ENCODE results near the gene CC2D2A.
"Not testable (repeated sequence)": the region's sequence is repeated elsewhere in the genome, so short reads cannot be mapped to it uniquely, and the experiment has no call there.

The CC2D2A gene

DNA sequence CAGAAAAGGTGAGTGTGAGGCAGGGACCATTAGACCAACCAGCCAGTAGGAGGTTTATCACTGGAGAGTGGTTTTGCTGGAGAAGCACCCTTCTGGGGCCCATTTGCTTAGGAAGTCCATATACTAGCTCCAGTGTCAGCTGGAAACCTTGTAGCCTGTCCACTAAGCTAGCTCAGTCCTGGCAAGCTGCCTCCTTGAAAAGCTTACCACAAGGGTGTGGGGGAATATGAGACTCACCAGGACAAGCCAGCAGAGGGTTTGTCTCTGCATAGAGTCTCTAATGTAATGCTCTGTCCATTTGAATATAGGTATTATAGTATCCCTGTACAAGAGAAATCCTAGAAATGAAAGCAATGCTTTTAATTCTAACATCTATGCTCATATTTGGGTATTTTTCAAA lies 99.1 kb downstream of the CC2D2A start:
- Mint-ChIP-seq H3K36me3 (ENCODE audit: low read depth) (peaks cover 18% of the 10 kb centered on the region), H3K4me1 (ENCODE audit: low read depth) (peaks cover 16% of the 10 kb centered on the region), H3K27ac (no peak overlapping the region), H3K9me3 (no peaks in the 10 kb centered on the region), H3K4me3 (no peak overlapping the region), H3K27me3 (no peaks in the 10 kb centered on the region)
- intact Hi-C loops (cut with micrococcal nuclease): no loop called here

DNA sequence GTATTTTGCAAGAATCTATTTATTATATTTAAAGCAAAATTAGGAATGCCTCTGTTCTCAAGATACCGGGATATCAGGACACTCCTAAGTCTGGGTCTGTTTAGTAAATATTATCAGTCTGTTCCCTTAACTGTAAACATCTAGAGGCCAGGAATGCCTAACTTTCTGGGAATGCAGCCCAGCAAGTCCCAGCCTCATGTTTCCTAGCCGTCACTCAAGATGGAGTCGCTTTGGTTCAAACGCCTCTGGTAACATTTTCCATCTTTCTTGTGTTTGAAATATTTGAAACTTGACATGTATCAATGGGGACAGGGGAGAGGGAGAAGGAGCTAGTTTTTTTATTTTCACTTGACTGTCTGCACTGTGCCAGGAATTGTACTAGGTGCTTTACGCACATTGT lies 100.1 kb downstream of the CC2D2A start:
- H3K27me3 Mint-ChIP-seq: no peaks in the 10 kb centered on the region
- H3K4me1 Mint-ChIP-seq (ENCODE audit: low read depth): peaks cover 11% of the 10 kb centered on the region
- no peaks in the 10 kb centered on the region for H3K9me3 Mint-ChIP-seq
- H3K36me3 Mint-ChIP-seq (ENCODE audit: low read depth): peaks cover 18% of the 10 kb centered on the region
- H3K27ac Mint-ChIP-seq: no peak overlapping the region
- intact Hi-C loops (cut with micrococcal nuclease): no loop called here
- H3K4me3 Mint-ChIP-seq: no peak overlapping the region

DNA sequence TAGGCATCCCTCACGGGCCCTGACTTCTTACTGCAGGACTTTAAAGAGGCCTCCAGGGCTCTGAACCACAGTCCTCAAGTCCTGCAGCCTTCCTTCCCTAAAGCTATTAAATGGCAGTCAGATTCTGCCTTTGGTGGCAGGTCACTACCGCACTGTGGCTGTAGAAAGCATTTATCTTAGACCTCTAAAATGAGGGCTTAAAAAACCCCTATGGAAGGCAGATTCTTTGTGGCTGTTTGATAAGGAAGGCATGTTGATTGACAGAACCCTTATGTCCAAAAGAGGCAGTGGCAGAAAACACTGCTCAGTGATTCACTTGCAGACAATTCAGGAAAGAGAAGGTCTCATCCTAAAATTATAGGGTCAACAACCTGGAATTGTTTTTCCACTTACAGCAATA lies 106.3 kb downstream of the CC2D2A start:
- no peaks in the 10 kb centered on the region for H3K27me3 Mint-ChIP-seq
- no peaks in the 10 kb centered on the region for H3K9me3 Mint-ChIP-seq
- no peak overlapping the region for H3K4me3 Mint-ChIP-seq
- H3K36me3 Mint-ChIP-seq (ENCODE audit: low read depth): peaks cover 5% of the 10 kb centered on the region
- H3K4me1 Mint-ChIP-seq (ENCODE audit: low read depth): no peaks in the 10 kb centered on the region
- no peak overlapping the region for H3K27ac Mint-ChIP-seq
- intact Hi-C loops (cut with micrococcal nuclease): no loop called here

DNA sequence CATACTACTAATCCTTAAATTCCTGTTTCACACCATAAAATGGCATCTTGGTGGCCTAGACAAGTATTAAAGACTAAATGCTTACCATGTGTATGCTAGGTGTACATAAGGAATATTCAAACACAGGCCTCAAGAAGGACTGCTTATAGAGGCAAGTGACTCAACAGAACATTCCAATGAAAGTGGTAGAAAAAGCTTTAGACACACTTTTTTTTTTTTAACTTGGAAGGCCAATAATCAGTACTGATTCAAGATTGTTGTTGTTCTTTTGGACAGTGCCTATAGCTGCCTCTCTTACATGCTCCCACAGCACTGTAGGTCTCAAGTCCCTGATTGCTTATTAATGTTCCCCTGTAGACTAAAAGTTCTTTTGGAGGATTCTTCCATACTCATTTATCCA lies 107.8 kb downstream of the CC2D2A start:
- Mint-ChIP-seq H3K27me3 (no peaks in the 10 kb centered on the region), H3K4me1 (ENCODE audit: low read depth) (no peaks in the 10 kb centered on the region), H3K27ac (no peak overlapping the region), H3K9me3 (no peaks in the 10 kb centered on the region), H3K36me3 (ENCODE audit: low read depth) (peaks cover 5% of the 10 kb centered on the region), H3K4me3 (no peak overlapping the region)
- intact Hi-C loops (cut with micrococcal nuclease): no loop called here

DNA sequence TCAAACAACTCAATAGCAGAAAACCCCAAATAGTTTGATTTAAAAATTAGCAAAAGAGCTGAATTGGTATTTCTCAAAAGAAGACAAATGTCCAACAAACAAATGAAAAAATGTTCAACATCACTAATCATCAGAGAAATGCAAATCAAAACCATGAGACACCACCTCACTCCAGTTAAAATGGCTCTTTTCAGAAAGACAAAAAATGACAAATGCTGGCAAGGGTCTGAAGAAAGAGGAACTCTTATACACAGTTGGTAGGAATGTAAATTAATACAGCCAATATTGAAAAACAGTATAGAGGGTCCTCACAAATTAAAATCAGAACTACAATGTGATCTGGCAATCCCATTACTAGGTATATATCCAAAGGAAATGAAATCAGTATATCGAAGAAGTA lies 115.1 kb downstream of the CC2D2A start:
- Mint-ChIP-seq H3K4me1 (ENCODE audit: low read depth) (peaks cover 19% of the 10 kb centered on the region), H3K4me3 (no peak overlapping the region), H3K9me3 (no peaks in the 10 kb centered on the region), H3K27me3 (no peaks in the 10 kb centered on the region), H3K27ac (no peak overlapping the region), H3K36me3 (ENCODE audit: low read depth) (peaks cover 7% of the 10 kb centered on the region)
- intact Hi-C loops (cut with micrococcal nuclease): no loop called here

DNA sequence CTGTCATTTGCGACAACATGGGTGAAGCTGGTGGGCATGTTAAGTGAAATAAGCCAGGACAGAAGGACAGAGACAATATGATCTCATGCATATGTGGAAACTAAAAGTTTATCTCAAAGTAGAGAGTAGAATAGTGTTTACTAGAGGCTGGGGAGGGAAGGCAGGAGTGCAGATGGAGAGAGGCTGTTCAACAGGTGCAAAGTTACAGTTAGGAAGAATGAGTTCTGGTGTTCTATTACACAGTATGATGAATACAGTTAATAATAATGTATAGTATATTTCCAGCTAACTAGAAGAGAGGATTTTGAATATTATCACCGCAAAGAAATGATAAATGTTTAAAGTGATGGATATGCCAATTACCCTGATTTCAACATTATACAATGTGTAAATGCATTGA lies 115.6 kb downstream of the CC2D2A start:
- no peaks in the 10 kb centered on the region for H3K27me3 Mint-ChIP-seq
- H3K9me3 Mint-ChIP-seq: no peaks in the 10 kb centered on the region
- peaks cover 7% of the 10 kb centered on the region for H3K36me3 Mint-ChIP-seq (ENCODE audit: low read depth)
- H3K27ac Mint-ChIP-seq: no peak overlapping the region
- H3K4me1 Mint-ChIP-seq (ENCODE audit: low read depth): peaks cover 19% of the 10 kb centered on the region
- intact Hi-C loops (cut with micrococcal nuclease): no loop called here
- H3K4me3 Mint-ChIP-seq: no peak overlapping the region

DNA sequence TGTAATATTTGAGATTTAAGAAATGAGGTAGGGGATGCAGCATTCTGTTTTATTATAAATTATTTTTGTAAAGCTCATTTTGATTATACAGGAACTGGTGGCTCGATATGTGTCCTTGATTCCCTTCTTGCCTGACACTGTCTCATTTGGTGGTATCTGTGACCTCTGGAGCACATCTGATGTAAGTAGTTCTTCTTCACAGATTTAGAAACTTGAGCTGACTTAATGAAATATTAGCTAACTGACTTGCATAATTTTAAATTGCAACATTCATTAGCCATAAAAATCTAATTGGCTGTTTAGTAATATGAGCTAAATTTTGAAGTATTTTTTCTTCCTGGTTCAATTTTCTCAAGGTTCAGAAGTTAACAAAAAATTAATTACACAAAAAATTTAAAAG lies 116.4 kb downstream of the CC2D2A start:
- intact Hi-C loops (cut with micrococcal nuclease): no loop called here
- H3K36me3 Mint-ChIP-seq (ENCODE audit: low read depth): peaks cover 7% of the 10 kb centered on the region
- no peaks in the 10 kb centered on the region for H3K27me3 Mint-ChIP-seq
- peaks cover 19% of the 10 kb centered on the region for H3K4me1 Mint-ChIP-seq (ENCODE audit: low read depth)
- H3K9me3 Mint-ChIP-seq: no peaks in the 10 kb centered on the region
- no peak overlapping the region for H3K27ac Mint-ChIP-seq
- H3K4me3 Mint-ChIP-seq: no peak overlapping the region

DNA sequence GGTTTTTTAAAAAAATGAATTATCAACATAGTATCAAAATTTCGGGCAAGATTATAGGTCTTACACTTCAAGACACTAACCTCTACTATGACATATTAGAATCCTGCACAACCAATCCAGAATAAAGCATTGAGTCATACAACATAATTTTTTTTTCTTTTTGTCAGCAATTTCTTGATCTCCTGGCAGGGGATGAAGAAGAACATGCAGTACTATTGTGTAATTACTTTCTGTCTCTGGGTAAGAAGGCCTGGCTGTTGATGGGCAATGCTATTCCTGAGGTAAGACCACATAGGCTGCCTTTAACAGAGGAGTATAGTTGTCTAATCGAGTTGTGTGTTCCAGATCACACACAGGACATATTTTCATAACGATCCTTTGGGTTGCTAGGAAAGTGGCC lies 118.0 kb downstream of the CC2D2A start:
- H3K27me3 Mint-ChIP-seq: no peaks in the 10 kb centered on the region
- peaks cover 19% of the 10 kb centered on the region for H3K4me1 Mint-ChIP-seq (ENCODE audit: low read depth)
- peaks cover 7% of the 10 kb centered on the region for H3K36me3 Mint-ChIP-seq (ENCODE audit: low read depth)
- intact Hi-C loops (cut with micrococcal nuclease): no loop called here
- H3K4me3 Mint-ChIP-seq: no peak overlapping the region
- no peak overlapping the region for H3K27ac Mint-ChIP-seq
- H3K9me3 Mint-ChIP-seq: no peaks in the 10 kb centered on the region

DNA sequence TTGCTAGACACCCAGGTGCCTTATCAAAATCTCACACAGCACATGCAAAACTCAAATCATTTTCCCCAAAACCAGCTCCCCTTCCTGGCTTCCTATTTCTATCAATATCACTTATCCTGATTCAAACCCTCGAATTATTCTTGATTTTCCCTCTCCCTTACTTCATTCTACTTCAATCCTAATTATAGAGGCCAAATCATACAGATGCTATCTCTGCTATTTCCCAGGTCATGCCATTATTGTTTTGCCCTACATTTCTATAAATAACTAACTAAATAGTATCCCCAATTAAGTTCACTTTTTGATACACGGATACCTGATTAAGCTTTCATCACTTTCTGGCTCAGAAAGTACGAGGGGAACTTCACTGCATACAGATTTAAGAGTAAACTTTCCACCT lies 123.1 kb downstream of the CC2D2A start:
- H3K27me3 Mint-ChIP-seq: no peaks in the 10 kb centered on the region
- H3K4me3 Mint-ChIP-seq: no peak overlapping the region
- no peak overlapping the region for H3K27ac Mint-ChIP-seq
- no peaks in the 10 kb centered on the region for H3K4me1 Mint-ChIP-seq (ENCODE audit: low read depth)
- no peaks in the 10 kb centered on the region for H3K9me3 Mint-ChIP-seq
- H3K36me3 Mint-ChIP-seq (ENCODE audit: low read depth): peaks cover 1% of the 10 kb centered on the region
- intact Hi-C loops (cut with micrococcal nuclease): no loop called here

DNA sequence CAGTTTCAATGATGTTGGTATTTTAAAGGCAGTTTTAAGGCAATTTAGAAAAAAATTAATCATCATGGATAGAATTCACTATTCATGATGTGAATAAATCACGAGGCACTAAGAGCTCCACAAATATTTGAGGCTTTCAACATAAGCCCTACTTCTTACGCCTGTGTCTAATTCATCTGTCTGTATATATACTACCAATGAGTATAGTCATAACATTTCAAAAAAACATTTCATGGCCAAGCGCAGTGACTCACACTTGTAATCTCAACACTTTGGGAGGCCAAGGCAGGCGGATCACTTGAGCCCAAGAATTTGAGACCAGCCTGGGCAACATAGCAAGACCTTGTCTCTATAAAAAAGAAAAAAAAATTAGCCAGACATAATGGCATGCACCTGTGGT lies 129.0 kb downstream of the CC2D2A start:
- Mint-ChIP-seq H3K27me3 (no peaks in the 10 kb centered on the region), H3K36me3 (ENCODE audit: low read depth) (peaks cover 39% of the 10 kb centered on the region), H3K4me1 (ENCODE audit: low read depth) (no peaks in the 10 kb centered on the region), H3K4me3 (no peak overlapping the region), H3K9me3 (no peaks in the 10 kb centered on the region), H3K27ac (no peak overlapping the region)
- intact Hi-C loops (cut with micrococcal nuclease): no loop called here

DNA sequence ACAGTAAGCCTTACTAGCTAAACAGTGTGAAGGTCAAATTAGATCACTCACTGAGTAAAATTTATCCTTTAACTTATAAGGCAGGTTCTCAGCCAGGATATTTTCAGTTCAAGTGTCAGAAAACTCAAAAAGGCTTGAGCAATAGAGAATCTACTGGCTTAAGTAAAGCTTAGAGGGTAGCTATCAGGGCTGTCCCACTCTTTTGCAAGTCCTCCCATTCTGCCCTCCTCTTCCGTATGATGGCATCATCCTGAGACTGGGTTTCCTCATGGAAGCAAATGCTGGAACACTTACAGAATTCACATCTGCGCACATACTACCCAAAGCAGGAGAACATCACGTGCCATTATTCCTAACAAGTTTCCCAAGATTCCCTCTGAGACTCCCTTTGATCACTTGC lies 130.5 kb downstream of the CC2D2A start:
- H3K27ac Mint-ChIP-seq: no peak overlapping the region
- no peak overlapping the region for H3K4me3 Mint-ChIP-seq
- H3K36me3 Mint-ChIP-seq (ENCODE audit: low read depth): peaks cover 54% of the 10 kb centered on the region
- H3K27me3 Mint-ChIP-seq: no peaks in the 10 kb centered on the region
- no peaks in the 10 kb centered on the region for H3K4me1 Mint-ChIP-seq (ENCODE audit: low read depth)
- intact Hi-C loops (cut with micrococcal nuclease): no loop called here
- H3K9me3 Mint-ChIP-seq: no peaks in the 10 kb centered on the region

DNA sequence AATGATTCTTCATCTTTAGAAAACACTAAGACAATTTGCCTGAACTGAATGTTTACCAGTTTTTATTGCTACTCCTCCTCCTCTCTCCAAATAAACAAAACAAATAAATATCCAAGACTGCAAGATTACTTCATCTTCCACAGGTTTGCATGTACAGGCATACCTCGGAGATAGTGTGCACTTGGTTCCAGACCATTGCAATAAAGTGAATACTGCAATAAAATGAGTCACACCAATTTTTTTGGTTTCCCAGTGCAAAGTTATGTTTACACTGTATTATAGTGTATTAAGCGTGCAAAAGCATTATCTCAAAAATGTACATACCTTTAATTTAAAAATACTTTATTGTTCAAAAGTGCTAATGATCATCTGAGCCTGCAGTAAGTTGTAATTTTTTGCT lies 132.2 kb downstream of the CC2D2A start:
- no peak overlapping the region for H3K4me3 Mint-ChIP-seq
- no peaks in the 10 kb centered on the region for H3K9me3 Mint-ChIP-seq
- H3K36me3 Mint-ChIP-seq (ENCODE audit: low read depth): peaks cover 62% of the 10 kb centered on the region
- intact Hi-C loops (cut with micrococcal nuclease): no loop called here
- H3K27me3 Mint-ChIP-seq: no peaks in the 10 kb centered on the region
- H3K4me1 Mint-ChIP-seq (ENCODE audit: low read depth): no peaks in the 10 kb centered on the region
- no peak overlapping the region for H3K27ac Mint-ChIP-seq

DNA sequence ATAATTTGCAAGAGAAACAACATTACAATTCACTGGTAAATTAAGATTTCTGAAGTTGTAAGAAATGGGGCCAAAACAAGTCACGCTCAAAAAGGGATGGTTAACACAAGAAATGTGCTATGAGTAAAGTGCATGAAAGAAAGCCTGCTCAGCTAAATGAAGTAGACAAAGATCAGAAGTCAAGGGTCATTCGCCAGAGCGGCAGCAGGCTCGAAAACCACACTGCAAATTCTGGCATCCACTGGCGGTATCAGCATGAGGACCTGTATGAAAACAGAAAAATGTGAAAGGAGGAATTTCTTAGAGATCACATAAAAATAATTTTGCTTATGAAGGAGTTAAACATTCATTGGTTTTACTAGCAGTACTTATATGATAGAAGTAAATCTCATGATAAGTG lies 135.9 kb downstream of the CC2D2A start:
- no peaks in the 10 kb centered on the region for H3K27me3 Mint-ChIP-seq
- H3K36me3 Mint-ChIP-seq (ENCODE audit: low read depth): peaks cover 60% of the 10 kb centered on the region
- no peaks in the 10 kb centered on the region for H3K9me3 Mint-ChIP-seq
- H3K4me1 Mint-ChIP-seq (ENCODE audit: low read depth): peaks cover 5% of the 10 kb centered on the region
- intact Hi-C loops (cut with micrococcal nuclease): no loop called here
- H3K4me3 Mint-ChIP-seq: no peak overlapping the region
- H3K27ac Mint-ChIP-seq: no peak overlapping the region

DNA sequence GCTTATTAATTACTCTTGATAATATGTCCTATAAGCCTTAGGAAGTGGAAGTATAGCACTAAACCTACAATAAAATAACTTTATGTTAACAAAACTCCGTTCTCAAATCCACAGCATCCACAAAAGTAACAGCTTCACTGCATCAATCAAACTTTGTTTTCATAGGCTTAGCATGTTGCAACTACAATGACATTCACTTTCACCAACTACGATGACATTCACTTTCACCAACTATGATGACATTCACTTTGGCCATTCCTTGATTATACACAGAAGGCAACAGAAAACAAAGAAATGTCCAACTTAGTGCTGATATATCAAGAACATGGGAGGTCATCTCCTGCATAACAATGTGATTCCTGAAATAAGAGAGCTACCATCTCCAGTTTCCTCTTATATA lies 141.2 kb downstream of the CC2D2A start:
- intact Hi-C loops (cut with micrococcal nuclease): no loop called here
- Mint-ChIP-seq H3K27me3 (no peaks in the 10 kb centered on the region), H3K36me3 (ENCODE audit: low read depth) (peaks cover 58% of the 10 kb centered on the region), H3K4me3 (no peak overlapping the region), H3K27ac (no peak overlapping the region), H3K9me3 (peaks cover 5% of the 10 kb centered on the region), H3K4me1 (ENCODE audit: low read depth) (peaks cover 16% of the 10 kb centered on the region)

DNA sequence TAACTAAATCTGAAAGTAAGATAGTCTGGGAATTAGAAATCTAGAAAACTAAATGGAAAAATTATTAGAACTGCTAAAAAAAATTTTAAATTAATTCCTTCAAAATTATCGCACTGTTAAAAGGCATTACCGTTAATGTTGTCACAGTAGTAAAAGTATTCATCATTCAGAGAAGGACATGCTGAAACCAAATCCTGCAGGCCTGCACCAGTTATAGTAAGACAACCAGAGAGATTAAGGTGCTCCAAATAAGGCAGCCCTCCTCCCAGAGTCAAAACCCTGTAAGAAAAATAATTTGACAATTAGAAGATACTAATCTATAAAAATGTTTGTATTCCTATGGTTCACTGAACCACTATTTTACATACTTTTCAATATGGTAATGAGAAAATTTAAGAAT lies 142.5 kb downstream of the CC2D2A start:
- Mint-ChIP-seq H3K27me3 (no peaks in the 10 kb centered on the region), H3K4me3 (no peak overlapping the region), H3K36me3 (ENCODE audit: low read depth) (peaks cover 69% of the 10 kb centered on the region), H3K9me3 (peaks cover 15% of the 10 kb centered on the region), H3K4me1 (ENCODE audit: low read depth) (peaks cover 23% of the 10 kb centered on the region), H3K27ac (no peak overlapping the region)
- intact Hi-C loops (cut with micrococcal nuclease): no loop called here

DNA sequence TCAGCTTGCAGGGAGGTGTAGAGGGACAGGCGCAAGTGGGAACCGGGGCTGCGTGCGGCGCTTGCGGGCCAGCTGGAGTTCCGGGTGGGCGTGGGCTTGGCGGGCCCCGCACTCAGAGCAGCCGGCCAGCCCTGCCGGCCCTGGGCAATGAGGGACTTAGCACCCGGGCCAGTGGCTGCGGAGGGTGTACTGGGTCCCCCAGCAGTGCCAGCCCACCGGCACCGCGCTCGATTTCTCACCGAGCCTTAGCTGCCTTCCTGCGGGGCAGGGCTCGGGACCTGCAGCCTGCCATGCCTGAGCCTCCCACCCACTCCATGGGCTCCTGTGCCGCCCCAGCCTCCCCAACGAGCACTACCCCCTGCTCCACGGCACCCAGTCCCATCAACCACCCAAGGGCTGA lies 145.2 kb downstream of the CC2D2A start:
- peaks cover 18% of the 10 kb centered on the region for H3K4me1 Mint-ChIP-seq (ENCODE audit: low read depth)
- peaks cover 35% of the 10 kb centered on the region for H3K9me3 Mint-ChIP-seq
- intact Hi-C loops (cut with micrococcal nuclease); H3K27ac Mint-ChIP-seq; H3K4me3 Mint-ChIP-seq; H3K27me3 Mint-ChIP-seq: not testable (repeated sequence)
- peaks cover 79% of the 10 kb centered on the region for H3K36me3 Mint-ChIP-seq (ENCODE audit: low read depth)
